Prostate gland (tissue), 2 donors: ENCODE results near the gene TTLL5.

Experiments
- CTCF ChIP-seq, 4 experiments: fragments of 200-600 bp in 2 of 4; fragments of 450-650 bp in 2 of 4; sonication (generic) in 2 of 4; IDR thresholded peaks; 1 replicate in 3 of 4; 2 replicates in 1 of 4; pipeline ENCODE4 v1.5.1; 2016 to 2019; ENCODE audit warnings: antibody characterized with exemption in 4 of 4, mild to moderate bottlenecking in 2 of 4, moderate library complexity in 2 of 4
- POLR2A ChIP-seq: fragments of 450-650 bp; IDR thresholded peaks from one replicate; pipeline ENCODE4 v1.6.1; 2016; ENCODE audit warnings: antibody characterized with exemption, mild to moderate bottlenecking
- POLR2AphosphoS5 ChIP-seq: sonication (generic); formaldehyde crosslinking; IDR thresholded peaks from one replicate; pipeline ENCODE4 v1.6.1; 2017; ENCODE audit warnings: antibody characterized with exemption

- TF ChIP-seq POLR2AphosphoS5 (no peak), CTCF (IDR thresholded peaks at IDR 0.05) (no peak), POLR2A (no peak)
Measured at GRCh38 chr14:75944607-75945241, 283.7 kb downstream of the TTLL5 start.
